Hematopoietic multipotent progenitor cell treated with erythropoietin and hydrocortisone succinate and interleukin-3 and kit ligand, for 17 days (in vitro differentiated cells): ENCODE results near the gene SFT2D3.

Experiments
- DNase-seq: peaks from one replicate; pipeline ENCODE4 v3.0.0-alpha.2; 2015; ENCODE audit warnings: low spot score

Gene SFT2D3, protein sequence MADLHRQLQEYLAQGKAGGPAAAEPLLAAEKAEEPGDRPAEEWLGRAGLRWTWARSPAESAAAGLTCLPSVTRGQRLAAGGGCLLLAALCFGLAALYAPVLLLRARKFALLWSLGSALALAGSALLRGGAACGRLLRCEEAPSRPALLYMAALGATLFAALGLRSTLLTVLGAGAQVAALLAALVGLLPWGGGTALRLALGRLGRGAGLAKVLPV

DNA sequence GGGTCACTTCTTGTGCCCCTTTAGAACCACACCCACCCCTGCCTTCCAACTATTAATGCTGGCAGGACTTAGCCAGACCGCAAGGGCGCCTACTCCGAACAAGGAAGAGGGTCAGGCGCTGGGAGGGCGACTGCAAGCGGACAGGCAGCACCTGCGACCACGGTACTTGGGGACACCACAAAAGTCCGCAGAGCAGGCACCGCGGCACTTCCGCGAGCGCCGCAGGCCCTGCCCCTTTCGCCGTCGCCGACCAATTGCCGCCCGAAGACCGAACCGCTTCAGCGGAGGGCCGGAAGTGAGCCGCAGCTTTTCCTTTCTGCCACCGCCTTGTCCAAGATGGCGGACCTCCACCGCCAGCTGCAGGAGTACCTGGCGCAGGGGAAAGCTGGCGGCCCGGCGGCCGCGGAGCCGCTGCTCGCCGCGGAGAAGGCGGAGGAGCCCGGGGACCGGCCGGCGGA, at the start of gene SFT2D3:
Gene SFT2D3 (plus strand): TSS at position 305 of the 458 bp plus-strand sequence. CDS start 32 bp downstream, at position 337.
- peak; percentile 86 for DNase-seq

DNA sequence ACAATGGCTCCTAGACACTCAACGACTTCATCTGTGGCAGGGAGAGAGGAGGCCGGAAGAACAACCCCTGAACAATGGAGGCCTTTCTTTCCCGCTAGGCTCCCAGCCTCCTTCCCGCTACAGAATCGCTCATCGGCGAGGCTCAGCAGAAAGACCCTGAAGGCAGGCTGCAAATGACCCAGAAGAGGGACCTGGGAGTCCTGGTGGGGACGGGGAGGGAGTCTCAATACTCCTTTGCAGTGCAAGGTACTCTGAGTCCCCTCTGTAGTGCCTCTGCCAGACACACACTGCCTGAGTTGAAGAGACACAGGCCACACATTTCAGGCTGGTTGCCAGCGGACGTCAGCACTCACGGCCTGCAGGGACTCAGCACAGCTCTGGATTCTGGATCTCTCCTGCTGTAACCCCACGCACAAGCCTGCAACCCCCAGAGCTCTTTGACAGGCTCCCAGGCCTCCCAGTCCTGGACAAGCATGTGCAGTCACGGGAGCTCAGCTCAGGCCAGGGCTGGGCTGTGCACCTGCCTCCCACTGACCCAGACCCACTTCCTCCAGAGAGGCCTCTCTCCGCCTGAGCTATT, 49.2 kb upstream of the SFT2D3 start:
- no peak for DNase-seq

DNA sequence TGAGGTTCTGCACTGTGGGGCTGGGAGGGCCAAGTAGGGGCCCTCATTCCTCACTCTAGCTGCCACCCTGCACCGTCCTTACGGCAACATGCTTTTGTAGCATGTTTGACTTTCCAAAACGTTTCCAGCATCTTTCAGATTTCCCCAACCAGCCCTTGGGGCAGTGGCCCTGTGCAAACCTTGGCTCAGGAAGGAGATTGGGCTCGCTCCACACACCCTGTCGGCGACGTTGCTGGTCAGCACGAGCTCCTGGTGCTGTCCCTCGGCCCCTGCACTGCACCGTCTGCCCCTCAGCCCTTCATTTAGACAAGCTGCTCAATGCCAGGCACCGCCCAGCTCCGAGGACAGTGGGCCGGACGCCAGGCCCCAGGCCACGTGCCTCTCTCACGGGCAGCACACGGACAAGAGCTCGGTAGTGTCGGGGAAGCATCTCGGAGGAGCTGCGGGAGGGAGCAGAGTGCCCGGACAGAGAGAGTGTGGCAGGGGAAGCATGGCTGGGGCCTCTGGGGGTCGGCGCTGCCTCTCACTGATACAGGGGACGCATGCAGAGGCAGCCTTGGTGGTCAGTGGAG, 48.4 kb upstream of the SFT2D3 start:
- no peak for DNase-seq

DNA sequence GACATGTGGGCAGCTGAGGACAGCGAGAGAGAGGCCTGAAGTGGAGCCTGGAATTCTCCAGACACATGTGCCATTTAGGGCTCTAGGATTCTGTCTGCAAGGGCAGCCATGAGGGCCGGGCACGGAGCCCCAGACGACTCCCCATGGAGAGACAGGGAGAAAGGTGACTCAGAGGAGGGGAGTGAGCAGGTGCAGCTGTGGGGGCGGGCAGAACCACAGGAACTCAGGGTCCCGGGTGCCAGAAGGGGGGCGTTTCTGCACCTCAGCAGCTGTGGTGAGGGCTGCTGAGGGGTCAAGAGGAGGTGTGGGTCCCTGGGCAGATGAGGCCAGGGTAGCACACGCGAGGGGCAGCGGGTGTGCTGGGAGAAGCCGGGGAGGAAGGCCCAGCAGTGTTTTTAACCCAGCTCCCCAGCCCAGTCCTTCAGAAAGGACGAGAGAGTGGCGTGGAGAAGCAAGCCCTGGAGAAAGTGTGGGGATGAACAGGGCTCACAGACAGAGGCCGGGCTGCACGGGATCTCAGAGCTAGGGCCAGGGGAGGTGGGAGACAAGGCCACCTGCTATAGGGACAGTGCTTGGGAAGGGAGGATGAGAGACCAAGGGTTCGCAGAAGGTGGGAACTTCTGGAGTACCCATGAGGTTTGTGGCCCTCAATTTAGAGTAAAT, 47.7 kb upstream of the SFT2D3 start:
- DNase-seq, result no peak

DNA sequence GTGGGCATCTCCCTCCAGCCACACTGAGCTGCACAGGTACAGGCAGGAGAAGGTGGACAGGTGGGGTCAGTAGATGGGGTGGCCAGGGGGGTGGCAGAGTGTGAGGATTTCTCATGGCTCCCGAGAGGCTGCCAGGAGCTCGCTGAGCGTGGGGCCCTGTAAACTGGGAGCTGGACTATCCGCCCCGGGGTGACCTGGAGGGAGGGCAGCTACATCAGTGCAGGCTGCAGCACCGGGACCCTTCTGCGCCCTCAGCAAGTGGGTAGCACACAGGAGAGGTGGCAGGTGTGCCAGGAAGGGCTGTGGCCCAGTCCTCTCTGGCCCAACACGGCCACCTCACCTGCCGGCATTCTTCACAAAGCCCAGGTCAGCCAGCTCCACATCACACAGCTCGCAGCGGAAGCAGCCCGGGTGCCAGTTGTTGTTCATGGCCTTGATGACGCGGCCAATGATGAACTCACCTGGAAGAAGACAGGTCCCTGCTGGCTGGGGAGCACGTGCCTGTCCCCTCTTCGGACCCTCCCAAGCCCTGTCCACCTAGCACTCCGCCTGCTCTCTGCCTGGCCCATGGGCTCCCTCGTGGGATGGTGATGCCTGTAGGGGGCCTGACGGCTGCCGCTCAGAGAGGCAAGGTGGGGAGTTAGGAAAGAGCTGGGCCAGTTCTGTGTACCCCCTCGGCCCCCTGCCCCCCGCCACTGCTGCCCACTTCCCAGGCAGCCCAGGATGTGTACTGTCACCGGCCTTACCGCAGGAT, 47.0 kb upstream of the SFT2D3 start:
- DNase-seq, result no peak

DNA sequence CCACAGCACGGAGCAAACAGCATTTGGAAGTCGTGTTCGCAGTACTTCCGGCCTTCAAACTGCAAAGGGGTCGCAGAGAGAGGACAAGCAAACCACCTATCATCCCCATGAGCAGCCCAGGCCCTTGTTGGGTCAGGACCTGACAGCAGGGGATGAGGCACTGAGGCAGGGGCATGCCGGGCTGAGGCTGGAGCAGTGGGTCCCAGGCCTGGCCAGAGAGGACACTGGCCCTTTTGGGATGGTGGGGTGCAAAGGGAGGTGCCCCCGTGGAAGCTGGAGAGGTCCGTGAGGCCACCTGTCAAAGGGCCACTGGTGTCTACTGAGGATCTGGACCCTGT, 46.5 kb upstream of the SFT2D3 start:
- no peak for DNase-seq

DNA sequence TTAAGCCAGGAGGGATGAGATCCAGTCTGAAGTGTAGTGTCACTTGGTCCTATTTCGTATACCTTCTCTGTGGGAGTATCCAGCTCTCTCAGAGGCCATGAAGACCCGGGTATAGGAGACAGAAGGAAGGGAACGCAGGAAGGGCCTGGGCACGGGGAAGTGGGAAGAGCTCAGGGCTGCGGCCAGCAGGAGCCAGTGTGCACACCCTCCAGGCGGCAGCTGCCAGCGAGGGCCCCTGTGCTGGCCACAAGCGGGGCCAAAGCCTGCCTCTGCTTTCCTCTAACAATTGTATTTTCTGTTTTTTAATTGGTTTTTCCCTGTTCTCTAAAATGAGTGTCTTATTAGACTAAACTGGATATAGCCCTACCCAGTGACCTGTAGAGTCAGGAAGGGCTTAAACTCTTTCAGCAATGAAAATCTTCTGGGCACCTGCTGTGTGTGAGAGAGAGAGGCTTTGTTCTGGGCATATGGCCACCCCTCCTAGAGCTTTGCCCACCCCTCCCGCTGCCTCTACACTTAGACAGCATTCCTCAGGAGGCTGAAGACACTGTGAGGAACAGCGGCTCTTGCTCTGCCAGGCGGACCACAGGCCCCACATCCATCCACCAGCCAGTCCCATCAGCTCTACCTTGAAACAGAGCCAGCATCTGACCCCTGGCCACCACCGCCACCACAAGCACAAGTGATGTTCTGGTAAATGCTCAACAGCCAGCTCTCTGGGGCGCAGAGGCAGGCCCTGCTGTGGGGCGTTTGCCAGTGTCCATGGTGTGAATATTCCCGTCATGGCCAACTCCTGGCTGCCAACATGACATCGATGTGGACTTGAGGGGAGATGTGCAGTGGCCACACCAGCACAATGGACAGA, 45.9 kb upstream of the SFT2D3 start:
- DNase-seq, result no peak

DNA sequence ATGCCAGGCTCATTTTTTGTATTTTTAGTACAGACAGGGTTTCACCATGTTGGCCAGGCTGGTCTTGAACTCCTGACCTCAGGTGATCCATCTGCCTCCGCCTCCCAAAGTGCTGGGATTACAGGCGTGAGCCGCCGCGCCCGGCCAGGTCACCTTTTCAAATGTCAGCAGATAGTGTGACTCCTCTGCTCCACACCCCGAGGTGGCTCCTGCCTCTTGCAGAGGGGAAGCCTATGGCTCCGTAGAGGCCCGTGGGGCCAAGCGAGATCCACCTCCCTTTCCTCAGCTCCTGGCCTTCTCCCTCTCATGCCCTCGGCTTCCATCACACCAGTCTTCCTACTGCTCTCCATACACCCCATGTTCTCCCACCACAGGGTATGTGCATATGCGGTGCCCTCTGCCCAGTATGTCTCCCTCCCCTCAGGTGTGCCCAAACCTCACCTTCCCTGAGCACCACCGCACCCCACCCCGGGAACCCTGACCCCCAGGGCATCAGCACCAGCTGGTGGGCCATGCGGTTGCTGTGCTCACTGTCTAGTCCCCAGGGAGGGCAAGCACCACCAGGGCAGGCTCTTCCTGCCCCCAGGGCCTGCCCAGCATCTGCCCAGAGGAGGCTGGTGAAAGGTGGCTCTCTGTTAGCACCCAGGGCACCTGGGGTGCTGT, 44.6 kb upstream of the SFT2D3 start:
- no peak for DNase-seq

DNA sequence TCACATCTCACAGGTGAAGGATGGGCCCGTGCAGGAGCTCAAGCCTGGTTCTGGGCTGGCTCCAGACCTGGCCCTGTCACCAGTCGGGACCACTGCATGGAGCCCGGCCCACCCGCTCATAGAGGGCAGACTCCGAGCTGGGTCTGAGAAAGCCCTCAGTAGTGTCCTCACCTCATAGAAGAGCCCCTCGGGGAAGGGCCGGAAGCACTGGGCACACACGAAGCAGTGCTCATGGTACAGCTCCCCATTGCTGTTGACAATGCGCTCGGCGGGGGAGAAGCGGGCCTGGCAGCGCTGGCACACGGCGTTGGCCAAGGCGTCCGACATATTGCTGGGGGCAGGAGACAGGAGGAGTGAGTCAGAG, 44.1 kb upstream of the SFT2D3 start:
- DNase-seq, result no peak

DNA sequence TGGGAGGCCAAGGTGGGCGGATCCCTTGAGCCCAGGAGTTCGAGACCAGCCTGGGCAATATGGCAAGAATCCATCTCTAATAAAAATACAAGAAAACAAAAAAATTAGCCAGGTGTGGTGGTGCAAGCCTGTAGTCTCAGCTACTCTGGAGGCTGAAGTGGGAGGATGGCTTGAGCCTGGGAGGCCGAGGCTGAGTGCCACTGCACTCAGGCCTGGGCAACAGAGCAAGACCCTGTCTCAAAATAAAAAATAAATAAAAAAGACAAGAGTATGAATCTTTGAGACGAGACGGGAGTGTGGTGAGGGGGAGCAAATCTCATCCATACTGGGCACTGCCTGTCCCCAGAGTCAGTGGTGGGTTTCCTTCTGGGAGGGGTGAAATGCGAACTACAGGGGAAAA, 43.2 kb upstream of the SFT2D3 start:
- DNase-seq, result no peak

DNA sequence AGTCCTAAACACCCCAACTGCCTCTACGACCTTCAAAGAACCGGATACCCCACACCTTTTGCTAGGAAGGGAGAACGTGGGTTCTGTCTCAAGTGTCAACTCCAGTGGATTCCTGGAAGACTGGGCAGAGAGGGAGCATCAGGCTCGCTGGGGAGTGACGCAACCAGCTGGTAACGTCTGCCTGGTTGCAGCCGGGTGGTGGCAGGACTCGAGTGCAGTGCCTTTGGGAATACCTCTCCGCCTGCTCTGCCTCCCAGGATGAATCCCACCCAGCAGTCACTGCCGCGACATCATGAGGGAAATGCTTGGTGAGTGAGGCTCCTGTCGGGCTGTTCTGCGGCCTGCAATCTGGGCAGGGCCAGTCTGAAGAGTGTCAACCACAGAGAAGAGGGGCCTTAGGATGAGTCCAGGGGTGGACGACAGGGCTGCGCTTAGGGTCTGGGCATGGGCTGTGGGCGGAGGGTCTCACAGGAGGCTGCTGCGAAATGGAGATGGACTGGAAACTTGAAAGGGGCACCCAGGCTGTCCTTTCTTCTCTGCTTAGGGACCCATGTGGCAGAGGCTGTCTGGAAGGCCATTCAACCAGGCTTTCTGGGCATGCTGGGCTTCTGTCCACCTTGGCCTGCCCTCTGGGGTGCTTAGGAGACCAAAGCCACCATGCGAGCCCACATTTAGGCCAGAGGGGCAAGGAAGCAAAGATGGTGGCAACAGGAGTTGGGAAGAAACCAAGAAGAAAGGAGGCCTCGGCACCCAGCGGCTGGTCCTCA, 42.5 kb upstream of the SFT2D3 start:
- DNase-seq, result no peak

DNA sequence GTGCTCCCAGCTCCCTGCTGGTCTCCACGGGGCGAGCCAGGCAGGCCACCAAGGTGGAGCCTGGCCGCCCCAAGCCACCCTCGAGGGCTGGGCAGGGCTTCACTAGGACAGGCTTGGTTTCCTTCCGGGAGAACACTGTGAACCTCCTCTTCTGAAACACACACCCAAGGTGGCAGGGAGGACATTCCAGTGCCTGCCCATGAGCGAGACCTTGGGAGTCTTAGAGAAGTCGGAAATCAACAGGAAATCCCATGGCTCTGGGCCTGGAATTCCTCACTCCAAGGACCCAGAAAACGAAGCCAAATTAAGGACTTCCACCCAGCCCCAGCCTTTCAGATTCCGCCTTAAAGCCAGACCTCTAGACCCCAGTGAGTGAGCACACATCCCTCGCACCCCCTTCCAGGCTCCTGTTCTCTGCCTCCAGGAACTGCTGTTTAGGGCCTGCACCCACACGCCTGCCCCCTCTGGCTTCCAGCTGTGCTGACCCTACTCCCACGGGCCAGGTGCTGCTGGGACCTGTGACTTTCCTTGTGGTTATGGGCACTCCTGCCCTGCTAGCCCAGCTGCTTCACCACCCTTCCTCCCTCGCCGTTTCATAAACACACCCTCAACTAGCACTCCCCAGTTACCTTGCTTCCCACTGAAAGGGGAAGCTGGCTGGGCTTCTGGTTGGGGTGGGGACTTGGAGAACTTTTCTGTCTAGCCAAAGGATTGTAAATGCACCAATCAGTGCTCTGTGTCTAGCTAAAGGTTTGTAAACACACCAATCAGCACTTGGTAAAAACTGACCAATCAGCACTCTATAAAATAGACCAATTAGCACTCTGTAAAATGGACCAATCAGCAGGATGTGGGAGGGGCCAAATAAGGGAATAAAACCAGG, 41.6 kb upstream of the SFT2D3 start:
- no peak for DNase-seq

DNA sequence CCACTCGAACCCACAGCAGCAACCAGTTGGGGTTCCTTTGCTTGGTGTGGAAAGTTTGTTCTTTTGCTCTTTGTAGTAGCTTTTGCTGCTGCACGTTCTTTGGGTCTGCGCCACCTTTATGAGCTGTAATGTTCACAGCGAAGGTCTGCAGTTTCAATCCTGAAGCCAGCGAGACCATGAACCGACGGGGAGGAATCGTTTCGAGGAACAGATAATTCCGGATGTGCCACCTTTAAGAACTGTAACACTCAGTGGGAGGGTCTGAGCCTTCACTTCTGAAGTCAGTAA, 41.1 kb upstream of the SFT2D3 start:
- DNase-seq, result no peak

DNA sequence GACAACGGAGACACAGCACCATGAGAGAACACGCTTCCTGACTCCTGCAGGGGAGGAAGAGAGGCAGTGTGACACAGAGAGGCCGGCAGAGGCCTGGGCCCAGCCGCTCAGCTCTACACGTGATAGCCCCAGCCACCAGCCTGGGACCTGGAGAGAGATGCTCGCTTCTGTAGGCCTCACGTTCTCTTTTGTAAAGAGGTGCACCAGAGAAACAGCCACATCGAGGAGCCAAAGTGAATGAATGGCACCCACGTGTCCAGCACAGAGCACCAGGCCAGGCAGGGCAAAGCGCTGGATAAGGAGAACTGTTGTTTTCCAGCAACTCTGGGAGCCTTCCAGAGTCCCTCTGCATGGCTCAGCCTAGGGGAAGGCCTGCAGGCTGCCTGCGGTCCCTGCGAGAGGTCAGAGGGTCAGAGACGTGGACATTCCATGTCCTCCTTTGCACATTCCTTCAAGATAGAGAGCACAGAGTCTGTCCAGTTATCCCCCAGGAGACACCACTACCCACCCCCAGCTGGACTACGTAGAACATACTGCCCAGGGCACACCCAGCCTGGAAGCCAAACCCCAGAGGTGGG, 40.1 kb upstream of the SFT2D3 start:
- no peak for DNase-seq

DNA sequence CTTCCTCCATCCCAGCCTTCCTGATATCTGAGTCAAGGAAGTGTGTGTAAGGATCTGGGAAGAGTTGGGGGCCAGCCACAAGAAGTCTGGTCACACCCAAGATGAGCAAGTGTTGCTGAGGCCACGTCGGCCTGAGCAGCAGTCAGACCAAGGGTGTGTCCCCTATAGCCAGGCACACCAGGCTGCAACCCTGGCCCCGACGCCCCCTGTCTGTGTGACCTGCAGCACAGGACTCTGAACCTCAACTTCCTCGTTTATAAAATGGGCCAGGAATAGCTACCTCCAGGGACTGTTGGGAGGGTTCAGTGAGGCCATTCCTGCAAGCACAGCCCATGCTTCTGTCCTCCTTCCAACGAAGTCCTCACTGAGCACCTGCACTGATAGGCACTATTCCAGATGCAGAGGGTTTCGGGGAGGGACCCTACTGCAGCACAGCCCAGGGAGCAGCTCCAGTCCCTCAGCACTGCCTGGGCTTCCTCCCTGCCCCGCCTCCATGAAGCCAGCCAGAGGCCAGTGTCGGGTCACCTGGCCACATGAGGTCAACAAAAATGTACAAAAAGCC, 39.3 kb upstream of the SFT2D3 start:
- no peak for DNase-seq

DNA sequence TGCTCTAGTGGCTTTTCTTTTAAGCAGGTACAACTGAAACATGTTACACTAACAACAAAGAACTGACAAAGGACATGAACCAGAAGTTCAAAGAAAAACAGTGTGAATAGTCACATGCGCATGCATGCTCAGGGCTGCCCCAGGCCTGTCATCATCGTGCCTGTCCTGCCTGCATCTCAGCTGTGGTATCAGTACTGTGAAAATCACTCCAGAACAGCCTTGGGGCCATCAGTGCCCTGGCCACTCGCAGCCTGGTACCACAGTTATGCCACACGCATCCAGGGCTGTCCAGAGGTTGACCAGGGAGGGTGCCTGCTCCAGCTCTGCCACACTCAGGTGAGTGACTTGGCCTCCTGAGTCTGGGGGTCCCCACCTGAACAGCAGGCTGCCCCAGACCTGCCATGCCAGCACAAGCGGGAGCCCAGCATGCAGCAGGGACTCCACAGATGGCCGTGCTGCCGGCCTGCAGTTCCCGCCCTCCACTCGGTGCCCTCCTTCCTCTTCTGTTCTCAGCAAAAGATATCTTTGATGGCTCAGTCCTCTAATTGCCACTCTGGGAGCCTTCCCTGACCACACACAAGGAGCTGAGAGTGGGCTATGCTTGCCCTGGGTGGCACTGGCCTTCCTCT, 38.2 kb upstream of the SFT2D3 start:
- no peak for DNase-seq

DNA sequence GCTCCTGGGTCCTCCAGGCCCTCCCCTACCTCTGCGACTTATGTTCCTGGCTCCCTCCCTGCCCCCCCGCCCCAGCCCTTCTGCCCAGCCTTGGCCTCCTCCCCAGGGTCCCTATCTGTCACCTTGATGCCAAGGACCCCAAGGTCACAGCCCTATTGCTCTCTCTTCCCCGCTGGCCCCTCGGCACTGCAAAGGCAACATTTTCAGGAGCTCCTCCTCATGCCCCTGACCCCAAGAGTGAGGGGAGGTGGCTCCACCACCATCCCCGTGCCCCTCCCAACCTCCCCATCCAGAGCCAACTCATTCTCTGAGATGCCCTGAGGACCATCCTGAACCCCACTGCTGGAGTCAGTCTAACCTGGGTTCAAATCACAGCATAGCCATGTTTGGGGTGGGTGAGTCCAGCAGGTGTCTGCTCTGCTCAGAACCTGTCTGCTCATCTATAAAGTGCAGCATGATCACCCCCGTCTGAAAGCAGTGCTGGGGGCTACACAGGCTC, 37.7 kb upstream of the SFT2D3 start:
- DNase-seq, result no peak
